H9 (cell line): ENCODE results near the gene AIFM2. TPM values are rescaled to one million over a fixed set of nuclear protein-coding genes. Genes with fewer than 3 reads are reported as not detected.

Source experiments
- DNase-seq: peaks from one replicate; pipeline ENCODE4 v3.0.0-alpha.2; 2017
- H2AFZ ChIP-seq: one replicate; pipeline ENCODE4 v1.6.1; 2013; ENCODE audit warnings: mild to moderate bottlenecking, low read length, control low read depth, moderate library complexity
- H2AK5ac ChIP-seq: 2 replicates; pipeline ENCODE4 v1.6.1; 2013; ENCODE audit warnings: low read length, control low read depth, mixed read lengths; ENCODE audit not compliant: insufficient read length
- H2BK120ac ChIP-seq: one replicate; pipeline ENCODE4 v1.6.1; 2013; ENCODE audit warnings: low read depth, mild to moderate bottlenecking, low read length, control low read depth, inconsistent platforms; ENCODE audit not compliant: poor library complexity, severe bottlenecking
- H2BK12ac ChIP-seq: 2 replicates; pipeline ENCODE4 v1.6.1; 2013; ENCODE audit warnings: low read length, control low read depth, mixed read lengths, low read depth; ENCODE audit not compliant: insufficient read length
- H2BK15ac ChIP-seq: 2 replicates; pipeline ENCODE4 v1.6.1; 2013; ENCODE audit warnings: low read depth, low read length, control low read depth
- H2BK20ac ChIP-seq: one replicate; pipeline ENCODE4 v1.6.1; 2013; ENCODE audit warnings: low read depth, mild to moderate bottlenecking, low read length, control low read depth, inconsistent platforms; ENCODE audit not compliant: poor library complexity, severe bottlenecking
- H2BK5ac ChIP-seq: 2 replicates; pipeline ENCODE4 v1.6.1; 2013; ENCODE audit warnings: low read length, control low read depth, mixed read lengths; ENCODE audit not compliant: insufficient read length
- H3K14ac ChIP-seq: 2 replicates; pipeline ENCODE4 v1.6.1; 2013; ENCODE audit warnings: low read length, control low read depth; ENCODE audit not compliant: insufficient read depth
- H3K18ac ChIP-seq: 2 replicates; pipeline ENCODE4 v1.6.1; 2013; ENCODE audit warnings: low read depth, mild to moderate bottlenecking, mixed read lengths, low read length, control low read depth; ENCODE audit not compliant: insufficient read length
- H3K23ac ChIP-seq: 2 replicates; pipeline ENCODE4 v1.6.1; 2013; ENCODE audit warnings: low read length, control low read depth, mixed read lengths, low read depth; ENCODE audit not compliant: insufficient read length
- H3K23me2 ChIP-seq: 2 replicates; pipeline ENCODE4 v1.6.1; 2013; ENCODE audit warnings: low read depth, mild to moderate bottlenecking, mixed read lengths, low read length, control low read depth; ENCODE audit not compliant: insufficient read length, poor library complexity, severe bottlenecking
- H3K27ac ChIP-seq: 2 replicates; pipeline ENCODE4 v1.5.1; 2013; ENCODE audit warnings: low read length, control low read depth, mixed read lengths, low read depth; ENCODE audit not compliant: insufficient read length
- H3K27me3 ChIP-seq: 2 replicates; pipeline ENCODE4 v1.6.1; 2013; ENCODE audit warnings: low read length, control low read depth, inconsistent platforms; ENCODE audit not compliant: insufficient read depth
- H3K4ac ChIP-seq: 2 replicates; pipeline ENCODE4 v1.6.1; 2013; ENCODE audit warnings: low read depth, mild to moderate bottlenecking, control low read depth, inconsistent platforms, low read length, moderate library complexity
- H3K4me1 ChIP-seq: 2 replicates; pipeline ENCODE4 v1.6.1; 2013; ENCODE audit warnings: low read length, control low read depth, inconsistent platforms; ENCODE audit not compliant: insufficient read depth
- H3K4me2 ChIP-seq: 2 replicates; pipeline ENCODE4 v1.6.1; 2013; ENCODE audit warnings: low read length, control low read depth, mixed read lengths; ENCODE audit not compliant: insufficient read length, insufficient read depth
- H3K56ac ChIP-seq: 2 replicates; pipeline ENCODE4 v1.6.1; 2013; ENCODE audit warnings: low read depth, mild to moderate bottlenecking, mixed read lengths, low read length, control low read depth; ENCODE audit not compliant: insufficient read length
- H3K79me1 ChIP-seq: 2 replicates; pipeline ENCODE4 v1.6.1; 2013; ENCODE audit warnings: low read depth, mild to moderate bottlenecking, moderate library complexity, low read length, control low read depth, inconsistent platforms; ENCODE audit not compliant: insufficient read depth, poor library complexity, severe bottlenecking
- H3K79me2 ChIP-seq: 2 replicates; pipeline ENCODE4 v1.6.1; 2013; ENCODE audit warnings: low read length, control low read depth, inconsistent platforms; ENCODE audit not compliant: insufficient read depth
- H3K9ac ChIP-seq: 2 replicates; pipeline ENCODE4 v1.6.1; 2013; ENCODE audit warnings: low read length, control low read depth, mixed read lengths; ENCODE audit not compliant: insufficient read length; ENCODE audit errors: extremely low read depth
- H3K9me3 ChIP-seq: one replicate; pipeline ENCODE4 v1.6.1; 2013; ENCODE audit warnings: low read depth, low read length, inconsistent platforms; ENCODE audit not compliant: control insufficient read depth
- H3T11ph ChIP-seq: one replicate; pipeline ENCODE4 v1.6.1; 2013; ENCODE audit warnings: mild to moderate bottlenecking, low read length, control low read depth, inconsistent platforms
- H4K20me1 ChIP-seq: one replicate; pipeline ENCODE4 v1.6.1; 2013; ENCODE audit not compliant: control insufficient read depth, insufficient read length, insufficient read depth
- H4K5ac ChIP-seq: 2 replicates; pipeline ENCODE4 v1.6.1; 2013; ENCODE audit warnings: low read depth, mild to moderate bottlenecking, mixed read lengths, low read length, control low read depth; ENCODE audit not compliant: insufficient read length
- H4K8ac ChIP-seq: replicated peaks from 2 replicates; pipeline ENCODE4 v1.6.1; 2013; ENCODE audit warnings: low read length, control low read depth, mixed read lengths, low read depth; ENCODE audit not compliant: insufficient read length
- H4K91ac ChIP-seq: 2 replicates; pipeline ENCODE4 v1.6.1; 2013; ENCODE audit warnings: low read depth, mild to moderate bottlenecking, moderate library complexity, mixed read lengths, low read length, control low read depth; ENCODE audit not compliant: insufficient read length
- H3K27ac Mint-ChIP-seq, 3 experiments: 2 replicates in 2 of 3; 3 replicates in 1 of 3; pipeline ENCODE4 v1.8.0; 2020 to 2021; ENCODE audit warnings: mixed read lengths in 3 of 3, mild to moderate bottlenecking in 1 of 3, moderate library complexity in 1 of 3
- H3K27me3 Mint-ChIP-seq: 2 replicates; pipeline ENCODE4 v1.8.0; 2021; ENCODE audit warnings: low read depth, mild to moderate bottlenecking, moderate library complexity, mixed read lengths
- H3K36me3 Mint-ChIP-seq, 3 experiments: 2 replicates in 2 of 3; 3 replicates in 1 of 3; pipeline ENCODE4 v1.8.0; 2020 to 2021; ENCODE audit warnings: low read depth in 3 of 3, mixed read lengths in 3 of 3; ENCODE audit not compliant: insufficient read depth in 1 of 3
- H3K4me1 Mint-ChIP-seq, 2 experiments: 2 replicates each; pipeline ENCODE4 v1.8.0; 2020; ENCODE audit warnings: mixed read lengths in 2 of 2
- H3K4me3 Mint-ChIP-seq, 2 experiments: 2 replicates in 1 of 2; 3 replicates in 1 of 2; pipeline ENCODE4 v1.8.0; 2020 to 2021; ENCODE audit warnings: mild to moderate bottlenecking in 2 of 2, mixed read lengths in 2 of 2, moderate library complexity in 1 of 2
- H3K9me3 Mint-ChIP-seq, 2 experiments: 2 replicates in 1 of 2; 3 replicates in 1 of 2; pipeline ENCODE4 v1.8.0; 2020; ENCODE audit warnings: mild to moderate bottlenecking in 2 of 2, mixed read lengths in 2 of 2, moderate library complexity in 1 of 2
- WGBS: extraction: QIAGEN DNeasy Blood & Tissue Kit; methylation state at CpG from one replicate; pipeline ENCODE4 v1.1.7; 2013; ENCODE audit warnings: missing lambda C conversion rate, low lambda C conversion rate, mixed read lengths; ENCODE audit not compliant: insufficient read length; ENCODE audit errors: extremely low coverage; 5-methylcytosine and 5-hydroxymethylcytosine counted together
- total RNA-seq: library from RNA; stranded (reverse); gene quantifications from 2 replicates; pipeline ENCODE4 v1.2.1, GENCODE V29; 2021
- TF ChIP-seq, protein P1 (sequence below): fragments of 200-600 bp; sonication (generic); conservative IDR thresholded peaks from 3 replicates; pipeline ENCODE4 v1.8.0; 2021; ENCODE audit warnings: antibody characterized with exemption, mild to moderate bottlenecking

AIFM2 gene
- total RNA-seq, 1 experiment from 2014 or later = 5.3 TPM

GRCh38 chr10:70126700-70127395 is 5.8 kb downstream of the AIFM2 start:
- no peak overlapping the region; a peak in 1 of 5 replicates for H3K4me3 Mint-ChIP-seq
- no peak overlapping the region for H2BK15ac ChIP-seq
- H3K9me3 ChIP-seq = no peaks in the 10 kb centered on the region
- TF ChIP-seq, protein P1, sequence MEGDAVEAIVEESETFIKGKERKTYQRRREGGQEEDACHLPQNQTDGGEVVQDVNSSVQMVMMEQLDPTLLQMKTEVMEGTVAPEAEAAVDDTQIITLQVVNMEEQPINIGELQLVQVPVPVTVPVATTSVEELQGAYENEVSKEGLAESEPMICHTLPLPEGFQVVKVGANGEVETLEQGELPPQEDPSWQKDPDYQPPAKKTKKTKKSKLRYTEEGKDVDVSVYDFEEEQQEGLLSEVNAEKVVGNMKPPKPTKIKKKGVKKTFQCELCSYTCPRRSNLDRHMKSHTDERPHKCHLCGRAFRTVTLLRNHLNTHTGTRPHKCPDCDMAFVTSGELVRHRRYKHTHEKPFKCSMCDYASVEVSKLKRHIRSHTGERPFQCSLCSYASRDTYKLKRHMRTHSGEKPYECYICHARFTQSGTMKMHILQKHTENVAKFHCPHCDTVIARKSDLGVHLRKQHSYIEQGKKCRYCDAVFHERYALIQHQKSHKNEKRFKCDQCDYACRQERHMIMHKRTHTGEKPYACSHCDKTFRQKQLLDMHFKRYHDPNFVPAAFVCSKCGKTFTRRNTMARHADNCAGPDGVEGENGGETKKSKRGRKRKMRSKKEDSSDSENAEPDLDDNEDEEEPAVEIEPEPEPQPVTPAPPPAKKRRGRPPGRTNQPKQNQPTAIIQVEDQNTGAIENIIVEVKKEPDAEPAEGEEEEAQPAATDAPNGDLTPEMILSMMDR = no peak
- H2AFZ ChIP-seq = no peak overlapping the region
- H3K79me1 ChIP-seq = no peaks in the 10 kb centered on the region
- H3K4me1 Mint-ChIP-seq = peaks cover 1 to 2% of the 10 kb centered on the region in 2 experiments; a peak in 2 of 4 replicates
- H3K36me3 Mint-ChIP-seq = no peaks in the 10 kb centered on the region
- no peak overlapping the region for H3K18ac ChIP-seq
- H2BK120ac ChIP-seq = no peak overlapping the region
- no peak overlapping the region for H3K23ac ChIP-seq
- peaks cover 12% of the 10 kb centered on the region for H3K27me3 Mint-ChIP-seq
- H2BK12ac ChIP-seq = no peak overlapping the region
- H3K14ac ChIP-seq = no peak overlapping the region
- H2AK5ac ChIP-seq = no peak overlapping the region
- H3K27ac Mint-ChIP-seq = peak overlapping the region in 1 of 3 experiments; percentile 40; a peak in 4 of 7 replicates
- H3K4me1 ChIP-seq = no peaks in the 10 kb centered on the region
- H3K23me2 ChIP-seq = no peaks in the 10 kb centered on the region
- H3K9me3 Mint-ChIP-seq = peaks cover 0 to 2% of the 10 kb centered on the region in 2 experiments; a peak in 2 of 5 replicates
- no peak overlapping the region for H3T11ph ChIP-seq
- no peak overlapping the region for H4K8ac ChIP-seq
- no peak overlapping the region for H3K27ac ChIP-seq
- H3K4me2 ChIP-seq = no peak overlapping the region
- no peak overlapping the region for H3K9ac ChIP-seq
- H3K4ac ChIP-seq = no peak overlapping the region
- H4K5ac ChIP-seq = no peak overlapping the region
- no peak overlapping the region for H3K56ac ChIP-seq
- no peaks in the 10 kb centered on the region for H4K20me1 ChIP-seq
- no peak overlapping the region for H4K91ac ChIP-seq
- WGBS = no CpG with 5 or more reads among the region's 15 CpGs
- DNase-seq = no peak
- H3K27me3 ChIP-seq = no peaks in the 10 kb centered on the region; the same call in 1 of the 2 replicates
- no peaks in the 10 kb centered on the region for H3K79me2 ChIP-seq
- no peak overlapping the region for H2BK5ac ChIP-seq
- H2BK20ac ChIP-seq = no peak overlapping the region
